Suppressor macrophage treated with lipopolysaccharide for 1 hour (primary cell): ENCODE data around the gene SRP72.

ENCODE experiments used
- DNase-seq, 3 donors: peaks; one replicate each; pipeline ENCODE4 v3.0.0-alpha.2; 2020 to 2022

The SRP72 gene

GRCh38 chr4:56465599-56466295 lies 1.7 kb upstream of the SRP72 start:
- no peak for DNase-seq

DNA sequence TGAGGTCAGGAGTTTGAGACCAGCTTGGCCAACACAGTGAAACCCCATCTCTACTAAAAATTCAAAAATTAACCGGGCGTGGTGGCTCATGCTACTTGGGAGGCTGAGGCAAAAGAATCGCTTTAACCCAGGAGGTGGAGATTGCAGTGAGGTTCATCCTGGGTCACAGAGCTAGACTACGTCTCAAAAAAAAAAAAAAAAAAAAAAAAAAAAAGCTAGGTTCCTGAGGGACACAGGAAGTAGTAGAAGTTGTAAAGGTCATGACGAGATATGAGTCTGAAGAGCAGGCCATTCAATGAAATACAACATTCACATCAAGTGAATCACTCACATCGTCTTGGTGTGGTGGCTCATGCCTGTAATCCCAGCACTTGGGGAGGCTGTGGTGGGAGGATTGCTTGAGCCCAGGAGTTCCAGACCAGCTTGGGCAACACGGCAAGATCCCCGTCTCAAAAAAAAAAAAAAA lies 1.1 kb upstream of the SRP72 start:
- DNase-seq: peak; percentile 59 to 77 (median 72)

GRCh38 chr4:56466910-56467283 lies 520 bp upstream of the SRP72 start:
- peak in 2 of 3 donors; percentile 4 to 10 for DNase-seq

DNA sequence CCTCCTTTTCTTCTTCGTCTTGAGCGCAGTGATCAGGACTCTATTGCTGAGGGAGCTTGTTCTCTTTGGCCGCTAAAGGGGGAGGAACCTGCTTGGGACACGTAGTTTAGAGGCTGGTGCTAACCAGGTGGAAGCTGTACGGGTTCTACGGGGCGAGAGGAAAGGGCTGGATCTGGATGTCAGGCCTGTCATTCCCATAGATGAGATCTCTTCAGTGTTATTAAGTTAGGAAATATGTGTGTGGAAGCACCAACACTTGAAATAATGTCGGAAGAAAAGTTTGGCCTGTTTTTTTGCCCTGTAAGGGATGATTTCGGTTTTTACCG lies 643 bp downstream of the SRP72 start:
- peak in 1 of 3 donors; percentile 36 for DNase-seq

DNA sequence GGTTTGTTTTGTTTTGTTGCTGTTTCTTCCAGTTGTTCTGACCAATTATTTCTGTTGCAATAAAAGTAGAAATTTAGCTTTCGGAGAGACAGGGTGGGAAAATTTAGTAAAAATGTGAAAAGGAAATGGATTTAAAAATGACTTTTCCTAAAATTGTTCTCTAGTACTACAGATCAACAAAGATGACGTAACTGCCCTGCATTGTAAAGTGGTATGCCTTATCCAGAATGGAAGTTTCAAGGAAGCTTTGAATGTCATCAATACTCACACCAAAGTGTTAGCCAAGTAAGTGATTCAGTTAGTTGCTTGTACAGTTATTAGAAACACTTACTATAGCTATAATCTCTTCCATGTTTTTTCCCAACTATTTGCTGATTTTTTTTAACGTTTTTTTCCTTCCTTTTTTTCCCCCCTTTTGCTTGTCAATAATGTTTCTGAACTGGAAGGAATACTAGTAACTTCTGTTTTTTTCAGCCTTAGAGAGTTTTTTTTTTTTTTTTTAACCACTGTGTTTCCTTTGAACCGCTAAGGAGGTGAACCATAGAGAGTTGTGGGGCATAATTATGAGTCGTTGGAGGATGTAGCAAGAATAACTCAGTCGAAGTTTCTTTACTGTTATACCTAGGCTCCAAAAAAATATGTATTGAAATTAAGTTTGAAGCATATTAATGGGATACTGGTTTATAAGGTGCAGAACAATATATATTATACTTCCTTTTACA lies 2.2 kb downstream of the SRP72 start:
- no peak for DNase-seq

DNA sequence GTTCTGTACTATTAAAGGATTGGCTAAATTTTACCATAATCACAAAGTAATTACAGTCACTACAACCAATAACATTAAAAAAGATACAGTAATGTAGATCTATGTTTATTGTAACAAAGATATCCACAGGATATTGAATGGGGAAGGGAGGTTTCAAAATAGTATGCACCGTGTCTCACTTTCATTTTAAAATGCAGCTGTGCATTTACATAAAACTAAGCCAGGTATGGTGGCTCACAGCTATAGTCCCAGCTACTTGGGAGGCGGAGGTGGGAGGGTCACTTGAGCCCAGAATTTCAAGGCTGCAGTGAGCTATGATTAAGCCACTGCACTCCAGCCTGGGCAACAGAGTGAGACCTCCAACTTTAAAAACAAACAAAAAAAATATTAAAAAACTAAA lies 8.5 kb downstream of the SRP72 start:
- no peak for DNase-seq

GRCh38 chr4:56477192-56477702 lies 9.8 kb downstream of the SRP72 start:
- DNase-seq: no peak

GRCh38 chr4:56480691-56481090 lies 13.3 kb downstream of the SRP72 start:
- DNase-seq: no peak

DNA sequence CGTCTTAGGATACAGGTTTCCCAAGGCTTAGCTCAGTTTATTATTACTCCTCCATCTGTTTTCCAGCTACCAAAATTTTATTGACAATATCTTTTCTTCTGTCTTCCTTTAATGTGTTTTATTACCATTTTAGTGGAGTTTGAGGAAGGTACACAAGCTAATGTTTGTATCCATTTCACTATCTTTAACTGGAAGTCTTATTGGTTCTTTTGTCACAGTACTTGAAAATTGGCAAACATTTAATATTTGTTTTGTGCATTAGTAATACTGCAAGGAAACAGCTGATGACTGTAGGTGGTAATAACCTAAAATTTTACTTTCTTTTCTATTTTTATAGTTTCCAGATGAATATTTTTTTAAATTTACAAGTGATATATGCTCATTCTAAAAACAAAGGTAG lies 28.8 kb downstream of the SRP72 start:
- no peak for DNase-seq

DNA sequence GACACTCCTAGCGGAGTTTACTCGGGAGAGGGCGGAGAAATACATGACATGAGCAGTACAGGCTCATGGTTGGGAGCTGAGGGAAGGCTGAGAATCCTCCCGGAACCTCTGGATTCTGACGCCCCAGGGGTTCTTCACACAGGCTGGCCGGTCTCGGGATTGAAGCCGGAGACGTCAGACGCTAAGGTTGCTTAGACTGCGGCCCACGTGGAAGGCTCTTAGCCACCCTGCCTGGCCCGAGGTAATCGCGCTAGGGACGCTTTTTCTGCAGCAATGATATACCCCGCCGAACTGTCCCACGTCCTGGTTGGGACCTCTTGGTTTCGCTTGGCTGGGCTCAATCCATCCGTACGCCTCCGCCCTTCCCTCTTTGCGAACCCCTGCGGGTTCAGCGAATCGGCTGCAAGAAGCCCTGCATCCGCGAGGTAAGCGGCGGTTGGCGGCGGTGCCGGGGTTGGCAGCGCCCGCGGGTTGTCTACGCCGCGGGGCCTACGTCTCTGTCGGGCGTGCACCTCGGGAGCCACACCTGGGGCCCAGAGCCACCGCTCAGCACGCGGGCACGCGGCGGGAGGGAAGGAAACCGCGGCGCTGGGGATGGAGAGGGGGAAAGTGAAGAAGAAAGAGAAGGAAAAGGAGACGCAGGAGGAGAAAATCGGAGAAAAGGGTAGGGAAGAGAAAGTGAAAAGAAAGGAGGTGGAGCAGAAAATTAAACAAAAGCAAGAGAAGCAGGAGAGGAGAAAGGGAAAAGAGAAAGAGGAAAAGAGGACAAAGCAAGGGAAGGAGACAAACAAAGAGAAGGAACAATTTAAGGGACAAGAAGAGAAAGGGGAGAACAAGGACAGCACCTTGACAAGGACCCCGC lies 38.1 kb downstream of the SRP72 start, which contains the start of gene ARL9:
Gene ARL9 (plus strand): TSS at position 523 of the 862 bp plus-strand sequence. CDS start 72 bp downstream, at position 595.
- DNase-seq: peak; percentile 56 to 68 (median 56)

DNA sequence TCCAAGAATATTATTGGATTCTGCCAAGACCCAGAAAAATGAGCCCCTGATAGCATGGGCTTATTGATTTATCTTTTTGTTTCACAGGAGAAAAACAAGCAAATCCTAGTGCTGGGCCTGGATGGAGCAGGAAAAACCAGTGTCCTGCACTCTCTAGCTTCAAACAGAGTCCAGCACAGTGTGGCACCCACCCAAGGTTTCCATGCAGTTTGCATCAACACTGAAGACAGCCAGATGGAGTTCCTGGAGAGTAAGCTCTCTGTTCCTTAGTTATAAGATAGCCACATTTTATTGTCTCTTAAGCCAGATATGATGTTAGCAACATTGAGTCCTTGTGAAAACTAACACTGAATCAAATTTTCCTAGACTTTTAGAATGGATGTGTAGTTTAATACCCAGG lies 43.7 kb downstream of the SRP72 start:
- DNase-seq: no peak

- DNase-seq: no peak
Observed at GRCh38 chr4:56512166-56512565, 44.7 kb downstream of the SRP72 start.

GRCh38 chr4:56513517-56513916 lies 46.1 kb downstream of the SRP72 start:
- no peak for DNase-seq

- peak; percentile 76 to 93 (median 83) for DNase-seq
Observed at GRCh38 chr4:56530269-56531148, 63.1 kb downstream of the SRP72 start.

DNA sequence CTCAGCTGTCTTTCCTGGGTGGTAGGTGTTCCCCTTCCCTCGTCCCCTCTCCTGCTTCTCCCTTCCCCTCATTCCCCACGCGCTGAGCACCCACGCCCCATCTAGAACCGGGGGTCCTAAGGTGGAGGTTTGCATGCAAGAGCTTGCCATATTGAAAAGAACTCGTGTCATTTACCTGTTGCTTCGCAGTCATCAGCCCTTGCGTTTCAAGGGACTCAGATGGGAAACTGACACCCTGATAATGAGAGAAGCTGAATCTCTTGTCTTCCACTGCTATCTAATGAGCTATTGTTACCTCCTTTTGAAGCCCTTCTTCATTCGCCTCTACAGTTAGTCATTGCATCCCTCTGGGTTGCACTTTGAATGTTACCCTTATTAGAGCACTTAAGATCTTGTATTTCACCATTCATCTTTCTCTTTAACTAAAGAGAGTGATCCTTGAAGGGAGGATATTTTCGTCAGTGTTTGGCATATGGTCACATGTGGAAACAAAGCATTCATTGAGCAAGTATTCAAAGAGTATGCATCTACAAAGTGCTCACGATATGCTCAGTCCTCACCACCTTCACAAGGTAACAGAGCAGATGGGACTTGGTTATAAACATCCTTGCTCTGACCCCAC lies 63.8 kb downstream of the SRP72 start:
- no peak for DNase-seq

DNA sequence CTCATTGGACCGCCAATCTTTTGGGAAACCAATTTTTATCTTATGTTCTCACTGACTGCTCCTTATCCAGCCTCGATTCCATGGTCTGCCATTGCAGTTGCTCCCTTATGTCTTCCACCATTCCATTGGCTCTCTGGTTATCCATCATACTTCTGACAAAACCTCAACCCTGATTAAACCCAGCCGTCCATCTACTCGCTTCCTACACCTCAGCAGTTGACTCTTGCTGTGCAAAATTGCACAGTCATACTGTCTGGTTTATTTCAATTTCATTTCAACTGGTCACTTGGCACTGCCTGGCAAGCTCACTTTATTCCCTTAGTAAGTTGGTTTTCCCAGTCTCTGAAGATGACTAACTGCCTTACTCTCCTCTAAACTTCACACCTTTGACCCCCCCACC lies 64.4 kb downstream of the SRP72 start:
- no peak for DNase-seq

GRCh38 chr4:56532239-56532638 lies 64.8 kb downstream of the SRP72 start:
- no peak for DNase-seq

- no peak for DNase-seq
Observed at GRCh38 chr4:56535915-56536314, 68.5 kb downstream of the SRP72 start.

- DNase-seq: no peak
Observed at GRCh38 chr4:56537147-56537546, 69.7 kb downstream of the SRP72 start.

DNA sequence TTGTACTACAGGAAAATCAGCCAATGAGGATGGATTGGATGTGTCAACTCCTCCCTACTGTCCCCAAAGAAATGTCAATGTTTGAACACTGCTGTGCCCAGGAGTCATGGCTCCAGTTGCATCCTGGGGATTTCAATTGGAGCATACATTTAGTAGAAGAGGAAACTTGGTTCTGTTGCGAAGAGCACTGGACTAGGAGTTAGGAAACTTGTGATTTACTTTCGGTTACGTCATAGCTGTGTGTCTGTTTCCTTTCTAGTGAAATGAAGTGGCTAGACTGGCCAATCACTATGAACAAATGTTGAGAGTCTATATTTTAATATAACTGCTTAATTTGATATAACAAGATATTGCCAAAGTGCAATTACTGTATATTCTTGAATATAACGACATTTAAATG lies 73.4 kb downstream of the SRP72 start:
- peak; percentile 68 to 89 (median 87) for DNase-seq

DNA sequence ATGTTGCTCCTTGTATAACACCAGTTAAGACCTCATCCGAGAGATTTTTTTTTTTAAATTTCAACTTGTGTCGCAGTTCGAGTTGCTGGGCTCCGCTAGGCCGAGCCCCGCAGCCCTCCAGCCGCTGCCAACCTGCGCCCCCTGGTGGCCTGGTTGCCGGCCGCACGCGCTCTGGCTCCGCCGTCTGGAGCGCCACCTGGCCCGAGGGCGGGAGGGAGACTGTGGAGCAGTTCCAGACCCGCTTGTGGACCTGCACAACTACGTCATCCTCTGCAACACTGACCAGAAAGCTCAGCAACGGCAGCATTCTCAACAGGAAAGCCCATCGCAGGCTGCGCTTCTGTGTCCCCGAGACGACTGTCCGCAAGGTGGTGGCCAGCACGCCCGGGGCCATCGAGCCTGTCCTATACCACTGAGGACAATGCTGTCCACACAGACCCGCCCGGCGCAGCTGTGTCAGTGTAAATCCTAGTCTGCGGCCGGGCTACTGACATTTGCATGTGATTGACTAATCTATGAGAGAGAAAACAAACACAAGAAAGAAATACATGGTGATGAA lies 77.2 kb downstream of the SRP72 start:
- DNase-seq: peak; percentile 79 to 92 (median 86)
